ENCODE results near the gene TPD52L3. TPM values are rescaled to one million over a fixed set of nuclear protein-coding genes. Genes with fewer than 3 reads are reported as not detected.

TPD52L3 gene
- total RNA-seq, 2 donors from 2014 or later = not detected

- no peaks in the 10 kb centered on the region for H3K27me3 Mint-ChIP-seq
- no peak for ATAC-seq (replicated peaks)
- no peak overlapping the region for H3K27ac Mint-ChIP-seq
- no peak overlapping the region for H3K4me3 Mint-ChIP-seq
- H3K9me3 Mint-ChIP-seq = peaks cover 3% of the 10 kb centered on the region
- no peaks in the 10 kb centered on the region for H3K36me3 Mint-ChIP-seq (ENCODE audit: low read depth)
- H3K4me1 Mint-ChIP-seq = no peaks in the 10 kb centered on the region
Measured at GRCh38 chr9:6367128-6367890, 39.1 kb downstream of the TPD52L3 start.

- ATAC-seq (replicated peaks) = no peak
- Mint-ChIP-seq H3K27me3 (peaks cover 3% of the 10 kb centered on the region), H3K4me3 (no peak overlapping the region), H3K27ac (no peak overlapping the region), H3K36me3 (ENCODE audit: low read depth) (no peaks in the 10 kb centered on the region), H3K4me1 (no peaks in the 10 kb centered on the region), H3K9me3 (peaks cover 7% of the 10 kb centered on the region)
Measured at GRCh38 chr9:6368831-6369230, 40.7 kb downstream of the TPD52L3 start.

Other genes with a start within 250 kb of the TPD52L3 start
- gene IL33, start 112.6 kb upstream of the TPD52L3 start, total RNA-seq = not detected
- gene UHRF2, start 84.8 kb downstream of the TPD52L3 start, total RNA-seq = 10 to 100 TPM; 98.7 to 99.6 TPM

Data from activated T-helper 17 cell treated with anti-CD3 and anti-CD28 coated beads, Interleukin-2, amount 50 U/mL, for 72 hours (primary cell).